Activated naive CD4-positive, alpha-beta T cell treated with anti-CD3 and anti-CD28 coated beads, Interleukin-2, amount 50 U/mL, for 16 hours (primary cell): ENCODE results near the gene USP5.

ENCODE experiments used
- DNase-seq: peaks from one replicate; pipeline ENCODE4 v3.0.0-alpha.2; 2020

Gene USP5

GRCh38 chr12:6826734-6827436 lies 25.1 kb upstream of the USP5 start:
- no peak for DNase-seq

DNA sequence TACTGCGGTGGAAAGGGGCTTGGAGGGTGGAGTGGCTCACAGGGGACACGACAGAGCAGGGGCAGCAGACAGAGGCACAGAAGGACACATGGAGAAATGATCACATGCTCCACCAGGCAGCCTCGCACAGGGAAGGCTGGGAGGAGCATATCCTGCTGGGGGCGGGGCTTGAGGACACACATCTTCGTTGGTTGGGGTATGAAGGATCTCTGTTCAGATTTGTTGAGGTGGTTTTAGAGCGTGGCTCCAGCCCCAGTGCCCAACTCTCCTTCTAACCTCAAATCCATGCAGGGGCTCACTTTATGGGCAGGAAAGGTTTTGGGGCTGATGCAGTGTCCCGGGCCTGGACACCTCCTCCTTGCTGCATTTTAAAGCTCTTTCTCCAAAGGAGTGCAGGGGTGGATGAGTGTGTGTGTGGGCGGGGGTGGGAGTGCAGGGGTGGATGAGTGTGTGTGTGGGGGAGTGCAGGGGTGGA lies 24.5 kb upstream of the USP5 start:
- peak; percentile 55 for DNase-seq

DNA sequence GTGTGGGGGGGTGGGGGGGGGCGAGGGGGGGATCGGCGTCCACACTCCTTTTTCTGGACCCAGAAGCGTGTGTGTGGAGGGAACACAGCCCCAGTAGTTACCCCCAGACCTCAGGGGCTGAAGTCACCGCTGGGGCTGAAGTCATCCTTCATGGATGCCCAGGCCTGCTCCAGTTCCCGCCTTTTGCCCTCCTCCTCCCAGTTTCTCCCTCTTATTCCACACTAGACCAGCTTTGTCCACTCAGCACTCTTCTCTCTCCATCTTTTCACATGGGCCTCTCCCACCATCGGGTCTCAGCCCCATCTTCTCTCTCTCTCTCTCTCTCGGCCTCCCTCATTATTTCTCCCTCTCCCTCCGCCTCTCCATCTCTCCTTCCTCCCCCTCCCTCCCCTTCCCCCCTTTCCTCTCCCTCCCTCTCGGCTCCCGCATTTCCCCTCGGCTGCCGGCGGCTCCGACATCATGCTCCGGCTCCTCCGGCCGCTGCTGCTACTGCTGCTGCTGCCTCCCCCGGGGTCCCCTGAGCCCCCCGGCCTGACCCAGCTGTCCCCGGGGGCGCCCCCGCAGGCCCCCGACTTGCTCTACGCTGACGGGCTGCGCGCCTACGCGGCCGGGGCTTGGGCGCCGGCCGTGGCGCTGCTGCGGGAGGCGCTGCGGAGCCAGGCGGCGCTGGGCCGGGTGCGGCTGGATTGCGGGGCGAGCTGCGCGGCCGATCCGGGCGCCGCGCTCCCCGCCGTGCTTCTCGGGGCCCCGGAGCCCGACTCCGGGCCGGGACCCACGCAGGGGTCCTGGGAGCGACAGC lies 23.8 kb upstream of the USP5 start, which contains the start of gene P3H3:
P3H3 (plus strand) TSS at position 426 of the 799 bp plus-strand sequence; CDS start at position 460, 34 bp downstream.
- no peak for DNase-seq

- peak; percentile 56 for DNase-seq
These were observed 23.0 kb upstream of the USP5 start for GRCh38 chr12:6828781-6829535.

GRCh38 chr12:6829536-6830220 lies 22.3 kb upstream of the USP5 start:
- no peak for DNase-seq

GRCh38 chr12:6830286-6830890 lies 21.6 kb upstream of the USP5 start:
- no peak for DNase-seq

DNA sequence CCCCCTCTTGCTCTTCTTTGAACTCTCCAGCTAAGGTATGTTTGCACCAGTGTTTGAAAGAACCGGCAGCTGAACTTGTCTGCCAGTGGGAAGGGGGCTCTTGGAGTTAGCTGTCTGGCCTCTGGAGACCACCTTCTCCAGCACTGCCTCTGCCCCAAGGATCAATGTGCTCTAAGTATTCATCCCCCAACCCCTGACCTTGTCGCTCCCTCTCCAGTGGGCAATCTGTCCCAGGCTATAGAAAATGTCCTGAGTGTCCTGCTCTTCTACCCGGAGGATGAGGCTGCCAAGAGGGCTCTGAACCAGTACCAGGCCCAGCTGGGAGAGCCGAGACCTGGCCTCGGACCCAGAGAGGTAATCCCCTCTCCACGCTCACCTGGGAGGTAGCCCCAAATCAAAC lies 21.0 kb upstream of the USP5 start:
- DNase-seq, result no peak

DNA sequence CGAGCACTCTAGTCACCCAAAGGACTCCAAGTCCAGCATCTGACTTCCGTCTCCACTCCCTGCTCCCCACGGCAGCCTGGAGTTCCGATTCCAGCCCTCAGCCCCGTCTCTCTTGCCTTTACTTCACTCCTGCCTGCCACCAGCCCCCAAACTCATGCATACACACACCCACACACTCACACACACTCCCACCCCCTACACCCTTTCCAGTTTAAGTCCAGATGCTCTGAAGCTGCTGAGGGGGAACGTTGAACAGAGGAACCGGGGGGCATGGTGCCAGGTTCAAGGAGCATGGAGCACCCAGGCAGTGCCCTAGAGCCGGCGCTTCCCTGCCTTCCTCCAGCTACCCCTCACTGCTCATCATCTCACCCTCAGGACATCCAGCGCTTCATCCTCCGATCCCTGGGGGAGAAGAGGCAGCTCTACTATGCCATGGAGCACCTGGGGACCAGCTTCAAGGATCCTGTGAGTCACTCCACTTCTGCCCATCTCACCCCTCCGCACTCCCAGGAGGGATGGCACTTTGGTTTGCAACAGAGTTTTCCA lies 20.4 kb upstream of the USP5 start:
- no peak for DNase-seq

- no peak for DNase-seq
These were observed 19.8 kb upstream of the USP5 start for GRCh38 chr12:6832125-6832524.

DNA sequence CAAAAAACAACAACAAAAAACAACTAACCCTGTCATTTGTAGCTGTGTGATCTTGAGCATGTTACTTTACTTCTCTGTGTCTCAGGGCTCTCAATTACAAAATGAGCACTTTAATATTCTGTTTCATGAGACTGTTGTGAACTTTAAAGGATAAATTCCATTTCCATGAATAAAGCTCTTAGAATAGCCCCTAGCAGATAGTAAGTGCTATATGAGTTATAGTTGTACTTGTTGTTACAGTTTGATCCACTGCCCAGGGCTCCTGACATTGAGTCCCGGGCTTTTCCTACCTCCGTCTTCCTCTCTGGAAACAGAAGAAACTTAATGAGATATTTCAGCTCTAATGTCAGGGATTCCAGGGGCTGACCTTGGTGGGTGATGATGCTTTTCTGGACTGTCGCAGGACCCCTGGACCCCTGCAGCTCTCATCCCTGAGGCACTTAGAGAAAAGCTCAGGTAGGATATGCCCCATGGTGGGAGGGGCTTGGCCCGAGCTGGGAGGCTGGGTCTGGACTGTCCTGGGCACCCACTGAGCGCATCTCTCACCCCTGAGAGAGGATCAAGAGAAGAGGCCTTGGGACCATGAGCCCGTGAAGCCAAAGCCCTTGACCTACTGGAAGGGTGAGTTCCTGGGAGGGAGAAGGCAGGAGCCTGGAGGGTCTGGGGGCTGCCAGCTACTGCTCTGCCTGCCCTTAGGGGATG lies 18.6 kb upstream of the USP5 start:
- DNase-seq, result no peak

DNA sequence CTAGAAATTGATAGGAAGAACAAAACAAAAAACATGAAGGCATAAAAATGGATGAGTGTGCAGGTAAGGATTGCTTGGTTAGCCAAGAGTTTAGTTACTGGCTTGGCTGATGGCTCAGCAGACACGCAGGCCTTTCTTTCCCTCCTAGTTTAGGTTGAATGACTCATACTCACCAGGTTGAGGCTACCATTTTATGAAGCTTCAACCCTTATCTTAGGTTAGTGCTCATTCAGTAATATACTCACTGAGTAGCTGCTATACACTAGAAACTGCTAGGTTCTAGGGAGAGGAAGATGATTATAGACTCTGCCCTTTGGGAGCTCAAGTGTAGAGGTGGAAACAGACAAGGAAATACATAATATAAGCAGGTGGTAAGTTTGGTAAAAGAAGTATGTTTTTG lies 17.7 kb upstream of the USP5 start:
- DNase-seq, result no peak

DNA sequence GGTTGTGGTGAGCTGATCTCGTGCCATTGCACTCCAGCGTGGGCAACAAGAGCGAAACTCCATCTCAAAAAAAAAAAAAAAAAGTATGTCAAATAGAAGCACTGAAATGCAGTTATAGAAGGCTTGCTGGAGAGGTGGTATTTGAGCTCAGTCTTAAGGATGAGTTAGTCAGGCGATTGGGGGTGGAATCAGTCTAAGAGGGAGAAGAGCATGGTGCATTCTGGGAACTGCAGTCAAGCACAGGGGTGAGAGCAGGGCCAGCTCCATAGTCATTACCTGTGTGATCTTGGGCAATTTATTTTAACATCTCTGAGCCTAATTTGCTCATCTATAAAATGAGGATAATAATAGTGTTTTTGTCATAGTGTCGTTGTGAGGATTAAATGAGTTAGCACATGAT lies 17.1 kb upstream of the USP5 start:
- DNase-seq, result no peak

DNA sequence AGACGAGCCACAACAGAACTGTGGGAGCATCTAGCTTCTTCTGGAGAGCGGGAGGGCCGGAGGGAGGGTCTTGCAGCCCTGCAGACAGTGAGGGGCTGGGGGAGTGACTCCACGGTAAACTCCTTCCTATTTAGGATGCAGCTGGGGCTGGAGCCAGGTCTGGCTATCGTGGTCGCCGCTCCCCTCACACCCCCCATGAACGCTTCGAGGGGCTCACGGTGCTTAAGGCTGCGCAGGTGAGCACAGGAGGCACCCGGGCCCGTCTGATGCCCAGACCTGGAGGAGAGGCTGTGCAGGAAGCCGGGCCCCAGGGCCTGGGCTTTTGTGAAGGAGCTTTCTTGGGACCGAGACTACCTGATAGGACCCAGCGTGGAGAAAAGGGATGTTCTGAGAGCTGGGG lies 15.1 kb upstream of the USP5 start:
- DNase-seq, result no peak

DNA sequence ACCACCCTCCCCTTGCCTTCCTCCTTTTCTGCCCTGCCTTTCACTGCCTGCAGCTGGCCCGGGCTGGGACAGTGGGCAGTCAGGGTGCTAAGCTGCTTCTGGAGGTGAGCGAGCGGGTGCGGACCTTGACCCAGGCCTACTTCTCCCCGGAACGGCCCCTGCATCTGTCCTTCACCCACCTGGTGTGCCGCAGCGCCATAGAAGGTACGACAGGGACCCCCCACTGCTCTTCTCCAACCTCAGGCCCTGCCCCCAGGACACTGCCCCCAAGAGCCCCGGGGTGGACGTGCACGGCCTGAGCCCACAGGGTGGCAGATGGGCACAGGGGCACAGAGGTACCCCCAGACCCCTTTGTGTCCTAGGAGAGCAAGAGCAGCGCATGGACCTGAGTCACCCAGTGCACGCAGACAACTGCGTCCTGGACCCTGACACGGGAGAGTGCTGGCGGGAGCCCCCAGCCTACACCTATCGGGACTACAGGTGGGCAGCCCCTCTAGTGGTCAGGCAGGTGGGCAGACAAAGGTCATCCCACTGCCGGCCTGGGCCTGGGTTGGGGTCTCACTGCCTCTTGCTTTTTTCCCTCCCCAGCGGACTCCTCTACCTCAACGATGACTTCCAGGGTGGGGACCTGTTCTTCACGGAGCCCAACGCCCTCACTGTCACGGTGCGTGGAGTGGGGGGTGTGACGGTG lies 14.4 kb upstream of the USP5 start:
- no peak for DNase-seq

- DNase-seq, result no peak
These were observed 13.1 kb upstream of the USP5 start for GRCh38 chr12:6838854-6839253.

GRCh38 chr12:6839482-6840201 lies 12.3 kb upstream of the USP5 start:
- DNase-seq, result no peak

DNA sequence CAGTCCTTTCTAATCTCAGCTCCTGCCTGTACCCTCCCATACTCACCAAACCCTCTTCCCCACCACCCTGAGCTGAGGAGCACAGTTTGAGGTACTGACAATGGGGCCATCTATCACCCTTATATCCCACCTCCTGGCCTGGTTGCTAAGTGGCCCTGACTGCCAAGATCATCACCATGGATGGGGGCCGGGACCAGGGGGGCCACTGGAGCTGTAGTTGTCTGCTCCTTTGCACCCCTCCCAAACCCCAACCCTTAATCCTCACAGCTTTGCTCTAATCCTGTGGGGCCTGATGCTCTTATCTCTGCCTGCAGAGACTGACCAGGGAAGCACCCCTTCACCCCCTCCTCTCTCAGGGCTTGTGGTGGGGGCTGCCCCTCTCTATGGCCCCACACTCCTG lies 11.6 kb upstream of the USP5 start:
- no peak for DNase-seq

DNA sequence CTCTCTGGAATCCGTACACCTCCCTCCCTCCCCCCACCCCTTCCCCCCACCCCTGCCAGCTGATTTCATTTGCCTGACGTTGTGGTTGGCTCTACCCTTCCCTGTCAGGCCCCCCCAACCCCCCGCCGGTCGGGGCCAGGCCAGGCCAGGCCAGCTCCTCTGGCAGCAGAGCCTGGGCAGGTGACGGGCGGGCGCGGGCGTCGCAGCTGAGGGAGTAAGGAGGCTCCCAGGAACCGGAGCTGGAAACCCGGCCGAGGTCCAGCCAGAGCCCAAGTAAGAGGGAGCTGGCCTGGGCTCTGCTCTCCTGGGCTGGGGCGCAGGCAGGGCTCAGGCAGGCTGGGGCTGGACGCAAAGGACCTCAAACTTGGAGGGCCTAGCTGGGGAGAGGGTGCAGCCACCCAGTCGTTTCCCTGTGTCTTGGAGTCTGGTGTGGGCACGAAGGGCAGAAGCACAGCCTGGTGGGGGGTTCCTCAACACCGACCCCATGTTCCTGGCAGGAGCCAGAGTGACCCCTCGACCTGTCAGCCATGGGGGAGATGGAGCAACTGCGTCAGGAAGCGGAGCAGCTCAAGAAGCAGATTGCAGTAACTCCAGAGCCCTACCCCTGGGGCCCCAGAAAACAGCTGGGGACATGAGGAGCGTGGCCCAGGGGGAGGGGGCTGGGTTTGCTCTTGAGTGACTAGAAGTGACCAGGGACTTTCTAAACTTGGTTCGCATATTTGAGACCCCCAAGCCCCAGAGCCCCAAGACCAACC lies 11.0 kb upstream of the USP5 start, which contains the start of gene GNB3:
GNB3 (plus strand) TSS at position 165 of the 755 bp plus-strand sequence; CDS start at position 528, 363 bp downstream.
- no peak for DNase-seq

DNA sequence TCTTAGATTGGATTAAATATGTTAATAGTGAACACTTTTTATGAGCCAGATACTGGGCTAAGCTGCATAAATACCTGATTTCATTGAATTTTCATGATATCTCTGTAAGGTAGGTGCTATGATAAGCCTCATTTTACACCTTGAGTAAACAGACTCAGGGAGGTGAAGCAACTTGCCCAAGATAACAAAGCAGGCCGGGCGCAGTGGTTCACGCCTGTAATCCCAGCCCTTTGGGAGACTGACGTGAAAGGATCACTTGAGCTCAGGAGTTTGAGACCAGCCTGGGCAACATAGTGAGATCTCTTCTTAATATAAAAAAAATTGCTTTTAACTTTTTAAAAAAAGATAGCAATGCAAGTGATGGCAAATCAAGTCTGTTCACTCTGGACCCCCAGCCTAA lies 9.9 kb upstream of the USP5 start:
- no peak for DNase-seq
